Suprapubic skin (tissue), 4 donors: ENCODE results near the gene SMYD3. TPM values are rescaled to one million over a fixed set of nuclear protein-coding genes. Genes with fewer than 3 reads are reported as not detected.

Source experiments
- DNase-seq, 2 donors: peaks; one replicate each; pipeline ENCODE4 v3.0.0-alpha.2; 2019; ENCODE audit warnings: low spot score in 2 of 2
- H3K27ac ChIP-seq: fragments of 200-600 bp; sonication (generic); one replicate; pipeline ENCODE4 v1.5.1; 2019
- H3K27me3 ChIP-seq: fragments of 200-600 bp; sonication (generic); one replicate; pipeline ENCODE4 v1.5.1; 2019
- H3K36me3 ChIP-seq: fragments of 200-600 bp; sonication (generic); one replicate; pipeline ENCODE4 v1.5.1; 2019
- H3K4me1 ChIP-seq: fragments of 200-600 bp; sonication (generic); one replicate; pipeline ENCODE4 v1.5.1; 2019
- H3K4me3 ChIP-seq: fragments of 200-600 bp; sonication (generic); one replicate; pipeline ENCODE4 v1.5.1; 2019; ENCODE audit warnings: mild to moderate bottlenecking
- H3K9me3 ChIP-seq: fragments of 200-600 bp; sonication (generic); one replicate; pipeline ENCODE4 v1.5.1; 2019
- EP300 ChIP-seq: sonication (generic); formaldehyde crosslinking; IDR thresholded peaks from one replicate; pipeline ENCODE4 v1.6.1; 2017; ENCODE audit warnings: antibody characterized with exemption
- POLR2A ChIP-seq, 2 donors: fragments of 450-650 bp; IDR thresholded peaks; one replicate each; pipeline ENCODE4 v1.6.1; 2017; ENCODE audit warnings: antibody characterized with exemption in 2 of 2, mild to moderate bottlenecking in 2 of 2, moderate library complexity in 2 of 2
- POLR2AphosphoS5 ChIP-seq, 3 donors: sonication (generic); formaldehyde crosslinking; IDR thresholded peaks; one replicate each; pipeline ENCODE4 v1.6.1; 2017; ENCODE audit warnings: antibody characterized with exemption in 3 of 3
- WGBS: methylation state at CpG from one replicate; pipeline ENCODE4 v1.1.5; 2018; 5-methylcytosine and 5-hydroxymethylcytosine counted together
- total RNA-seq, 4 donors: library from RNA; depleted of rRNA; stranded (reverse); fragments of >200 nt; gene quantifications; one replicate each; pipeline ENCODE4 v1.1.0, GENCODE V29; 2016
- TF ChIP-seq, protein P1 (sequence below), 2 donors: fragments of 200-600 bp in 1 of 2; fragments of 450-650 bp in 1 of 2; sonication (generic) in 1 of 2; IDR thresholded peaks; one replicate each; pipeline ENCODE4 v1.5.1; 2016 to 2019; ENCODE audit warnings: antibody characterized with exemption in 2 of 2, mild to moderate bottlenecking in 1 of 2, moderate library complexity in 1 of 2

Gene SMYD3
- total RNA-seq, 4 donors from 2014 or later, result 14.5 to 33.6 (median 18.9) TPM

DNA sequence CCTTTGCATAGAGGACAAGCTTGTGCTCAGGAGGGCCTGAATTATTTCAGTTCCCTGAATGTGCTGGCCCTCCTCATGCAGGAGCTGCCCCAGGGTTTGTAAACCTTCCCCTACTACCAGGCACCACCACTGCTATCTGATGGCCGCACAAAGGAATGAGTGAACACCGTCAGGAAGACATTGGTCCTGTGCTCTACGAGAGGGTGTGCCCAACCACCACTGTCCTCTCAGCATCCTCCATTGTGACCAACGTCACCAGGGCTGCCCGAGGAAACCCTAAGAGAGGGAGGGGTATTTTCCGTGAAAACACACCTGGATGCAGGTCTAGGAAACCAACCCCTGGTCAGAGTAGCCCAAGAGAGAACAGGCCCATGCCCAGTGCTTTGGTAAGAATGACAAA, 694.8 kb downstream of the SMYD3 start:
- Histone ChIP-seq H3K27ac (no peak overlapping the region), H3K9me3 (no peaks in the 10 kb centered on the region), H3K27me3 (no peaks in the 10 kb centered on the region), H3K36me3 (no peaks in the 10 kb centered on the region), H3K4me3 (no peak overlapping the region), H3K4me1 (no peaks in the 10 kb centered on the region)
- TF ChIP-seq, protein P1, sequence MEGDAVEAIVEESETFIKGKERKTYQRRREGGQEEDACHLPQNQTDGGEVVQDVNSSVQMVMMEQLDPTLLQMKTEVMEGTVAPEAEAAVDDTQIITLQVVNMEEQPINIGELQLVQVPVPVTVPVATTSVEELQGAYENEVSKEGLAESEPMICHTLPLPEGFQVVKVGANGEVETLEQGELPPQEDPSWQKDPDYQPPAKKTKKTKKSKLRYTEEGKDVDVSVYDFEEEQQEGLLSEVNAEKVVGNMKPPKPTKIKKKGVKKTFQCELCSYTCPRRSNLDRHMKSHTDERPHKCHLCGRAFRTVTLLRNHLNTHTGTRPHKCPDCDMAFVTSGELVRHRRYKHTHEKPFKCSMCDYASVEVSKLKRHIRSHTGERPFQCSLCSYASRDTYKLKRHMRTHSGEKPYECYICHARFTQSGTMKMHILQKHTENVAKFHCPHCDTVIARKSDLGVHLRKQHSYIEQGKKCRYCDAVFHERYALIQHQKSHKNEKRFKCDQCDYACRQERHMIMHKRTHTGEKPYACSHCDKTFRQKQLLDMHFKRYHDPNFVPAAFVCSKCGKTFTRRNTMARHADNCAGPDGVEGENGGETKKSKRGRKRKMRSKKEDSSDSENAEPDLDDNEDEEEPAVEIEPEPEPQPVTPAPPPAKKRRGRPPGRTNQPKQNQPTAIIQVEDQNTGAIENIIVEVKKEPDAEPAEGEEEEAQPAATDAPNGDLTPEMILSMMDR (IDR thresholded peaks at IDR 0.05), result no peak
- TF ChIP-seq EP300, result no peak
- no peak for TF ChIP-seq POLR2AphosphoS5 (IDR thresholded peaks at IDR 0.05)
- TF ChIP-seq POLR2A (IDR thresholded peaks at IDR 0.05), result no peak
- DNase-seq, result no peak
- WGBS, result 96% methylated on average over 5 of the region's 6 CpGs

DNA sequence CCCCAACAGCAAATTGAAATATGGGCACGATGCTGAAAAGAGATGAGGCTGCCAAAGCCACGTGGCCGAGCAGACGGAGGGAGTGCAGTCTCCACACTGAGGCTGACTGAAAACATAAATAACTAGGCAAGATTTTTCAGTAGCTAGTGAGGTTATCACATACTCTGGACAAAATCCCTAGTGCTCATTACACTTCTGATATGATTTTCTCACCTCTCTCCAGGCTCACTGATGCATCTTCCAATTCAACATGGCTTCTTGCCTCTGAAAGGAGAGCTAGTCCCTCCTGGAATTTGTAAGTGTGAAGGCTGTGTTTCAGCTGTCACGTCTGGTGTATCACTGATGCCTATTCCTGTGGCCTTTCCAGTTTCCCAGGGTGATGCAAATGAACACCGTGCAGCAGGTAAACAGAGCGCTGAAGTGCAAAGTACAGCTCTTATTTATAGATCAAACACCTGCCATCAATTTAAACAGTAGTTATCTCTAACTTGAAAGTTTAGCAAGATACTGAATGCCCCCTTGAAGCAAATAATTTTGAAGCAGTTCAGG, 696.2 kb downstream of the SMYD3 start:
- no peaks in the 10 kb centered on the region for H3K27me3 ChIP-seq
- no peak overlapping the region for H3K27ac ChIP-seq
- H3K4me3 ChIP-seq, result no peak overlapping the region
- peaks cover 4% of the 10 kb centered on the region for H3K4me1 ChIP-seq
- no peak for DNase-seq
- TF ChIP-seq EP300 (no peak), POLR2A (IDR thresholded peaks at IDR 0.05) (no peak), POLR2AphosphoS5 (IDR thresholded peaks at IDR 0.05) (no peak)
- TF ChIP-seq, protein P1 (IDR thresholded peaks at IDR 0.05), result no peak
- H3K9me3 ChIP-seq, result no peaks in the 10 kb centered on the region
- WGBS, result 64% methylated on average over 7 of the region's 7 CpGs
- H3K36me3 ChIP-seq, result no peaks in the 10 kb centered on the region

DNA sequence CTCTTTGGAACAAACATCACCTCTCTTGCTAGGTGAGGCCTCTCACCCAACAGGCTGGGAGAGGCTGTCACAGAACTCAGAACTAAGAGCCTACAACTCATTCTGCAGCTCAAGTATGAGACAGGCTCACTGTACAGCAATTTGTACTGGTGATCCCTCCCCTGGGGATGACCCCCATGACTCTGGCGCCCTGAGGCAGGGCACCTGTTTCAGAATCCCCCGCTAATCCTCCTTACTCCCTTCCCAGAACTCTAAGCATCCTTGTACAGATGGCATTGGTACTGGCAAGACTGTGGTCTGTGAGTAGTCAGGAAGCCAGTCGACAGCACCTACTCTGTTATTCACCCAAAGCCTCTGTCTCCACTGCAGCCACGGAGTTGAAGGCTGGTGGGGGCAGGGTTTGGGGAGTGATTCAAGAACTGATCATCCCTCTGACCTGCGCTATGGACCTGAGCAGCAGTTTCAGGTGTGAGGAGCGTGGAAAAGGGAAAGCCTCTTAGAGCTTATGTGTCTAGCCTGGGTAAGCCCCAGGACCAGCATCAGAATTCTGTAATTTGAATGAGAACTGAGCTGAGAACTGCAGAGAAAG, 696.8 kb downstream of the SMYD3 start:
- Histone ChIP-seq H3K4me1 (peaks cover 4% of the 10 kb centered on the region), H3K27me3 (no peaks in the 10 kb centered on the region), H3K4me3 (no peak overlapping the region), H3K9me3 (no peaks in the 10 kb centered on the region), H3K27ac (no peak overlapping the region), H3K36me3 (no peaks in the 10 kb centered on the region)
- TF ChIP-seq EP300, result no peak
- TF ChIP-seq POLR2A (IDR thresholded peaks at IDR 0.05), result no peak
- WGBS, result 91% methylated on average over 5 of the region's 6 CpGs
- DNase-seq, result no peak

DNA sequence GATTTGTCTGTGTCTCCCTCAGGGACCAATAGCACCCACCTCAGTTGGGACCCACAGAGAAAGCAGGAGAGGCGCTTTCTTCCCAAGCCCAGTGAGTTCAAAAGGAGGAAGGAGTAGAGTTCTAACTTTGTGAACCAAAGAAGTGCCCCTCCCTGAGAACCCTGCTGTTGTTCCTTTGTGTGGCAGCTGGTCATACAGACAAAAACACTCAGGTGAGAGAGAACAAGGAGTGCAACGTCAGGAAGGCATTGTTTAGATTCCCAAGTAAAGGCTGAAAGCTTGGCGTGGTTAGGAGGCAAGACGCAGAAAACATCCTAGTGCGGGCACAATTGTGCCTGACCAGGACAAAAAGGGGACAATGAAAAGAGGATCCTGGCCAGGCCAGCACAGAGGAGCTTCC, 697.7 kb downstream of the SMYD3 start:
- Histone ChIP-seq H3K36me3 (no peaks in the 10 kb centered on the region), H3K27me3 (no peaks in the 10 kb centered on the region), H3K4me1 (peaks cover 4% of the 10 kb centered on the region), H3K27ac (no peak overlapping the region), H3K9me3 (no peaks in the 10 kb centered on the region), H3K4me3 (no peak overlapping the region)
- WGBS, result 91% methylated on average over 5 of the region's 5 CpGs
- no peak for TF ChIP-seq POLR2A (IDR thresholded peaks at IDR 0.05)
- TF ChIP-seq, protein P1 (IDR thresholded peaks at IDR 0.05), result no peak
- TF ChIP-seq POLR2AphosphoS5 (IDR thresholded peaks at IDR 0.05), result no peak
- TF ChIP-seq EP300, result no peak
- no peak for DNase-seq

DNA sequence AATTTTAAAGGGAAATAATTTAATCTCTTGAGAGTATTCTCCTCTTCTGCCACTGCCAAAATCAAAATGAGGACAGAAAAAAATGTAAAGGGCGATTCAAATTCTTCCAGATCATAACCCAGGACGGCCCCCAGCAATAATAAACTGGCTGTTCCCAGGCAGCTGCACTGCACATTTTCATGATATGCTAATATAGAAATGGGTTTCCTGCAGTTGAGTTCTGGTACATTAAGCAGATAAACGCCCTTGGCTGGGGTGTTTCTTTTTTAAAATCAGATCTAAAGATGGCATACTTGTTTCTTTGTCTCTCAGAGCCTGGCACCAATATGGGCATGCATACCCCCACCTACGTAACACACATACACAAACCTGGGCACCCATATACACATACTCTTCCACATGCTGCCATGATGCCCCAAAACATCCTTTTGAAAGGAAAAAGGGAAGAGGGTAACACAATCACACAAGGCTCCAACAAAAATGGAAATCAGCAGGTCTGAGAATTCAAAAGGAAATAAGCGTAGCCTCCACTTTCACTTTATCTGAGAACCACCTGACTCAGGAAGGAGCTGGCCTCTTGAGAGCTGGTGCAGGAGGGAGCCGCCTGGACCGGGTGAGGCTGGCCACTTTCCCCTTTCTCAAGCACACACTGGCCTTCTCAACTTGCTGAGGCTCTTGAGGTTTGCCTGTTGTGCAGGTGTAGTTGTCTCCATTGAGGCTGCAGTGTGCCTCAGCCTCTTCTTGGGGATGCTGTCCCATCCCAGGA, 698.9 kb downstream of the SMYD3 start:
- no peak for TF ChIP-seq POLR2AphosphoS5 (IDR thresholded peaks at IDR 0.05)
- TF ChIP-seq, protein P1 (IDR thresholded peaks at IDR 0.05), result no peak
- no peak for TF ChIP-seq POLR2A (IDR thresholded peaks at IDR 0.05)
- TF ChIP-seq EP300, result no peak
- Histone ChIP-seq H3K4me1 (peaks cover 4% of the 10 kb centered on the region), H3K27me3 (no peaks in the 10 kb centered on the region), H3K27ac (no peak overlapping the region), H3K36me3 (no peaks in the 10 kb centered on the region), H3K9me3 (no peaks in the 10 kb centered on the region), H3K4me3 (no peak overlapping the region)
- WGBS, result 61% methylated on average over 7 of the region's 7 CpGs
- DNase-seq, result no peak
